NCI-H2227 treated with DMSO at 0.1 percent for 48 hours (cell line): Measurements from ENCODE around the gene MRPL39.

Experiments used
- DNase-seq: peaks from one replicate; lab custom pipeline; 2025; lab: John Stamatoyannopoulos, UW

The MRPL39 gene

GRCh38 chr21:25568246-25568645 lies 39.0 kb downstream of the MRPL39 start:
- no peak for DNase-seq

- DNase-seq: no peak
These were observed 39.8 kb downstream of the MRPL39 start for GRCh38 chr21:25567472-25567871.

GRCh38 chr21:25566645-25567044 lies 40.6 kb downstream of the MRPL39 start:
- no peak for DNase-seq

GRCh38 chr21:25565272-25566211 lies 41.7 kb downstream of the MRPL39 start:
- no peak for DNase-seq

GRCh38 chr21:25564349-25564948 lies 42.8 kb downstream of the MRPL39 start:
- no peak for DNase-seq

GRCh38 chr21:25563361-25564116 lies 43.7 kb downstream of the MRPL39 start:
- no peak for DNase-seq

- DNase-seq: no peak
These were observed 44.6 kb downstream of the MRPL39 start for GRCh38 chr21:25562660-25563059.

GRCh38 chr21:25561668-25562641 lies 45.3 kb downstream of the MRPL39 start:
- peak; percentile 38 for DNase-seq

GRCh38 chr21:25560891-25561290 lies 46.4 kb downstream of the MRPL39 start:
- no peak for DNase-seq

- DNase-seq: no peak
These were observed 47.0 kb downstream of the MRPL39 start for GRCh38 chr21:25560271-25560685.

GRCh38 chr21:25559746-25560145 lies 47.5 kb downstream of the MRPL39 start:
- no peak for DNase-seq

GRCh38 chr21:25558123-25558522 lies 49.2 kb downstream of the MRPL39 start:
- no peak for DNase-seq

- no peak for DNase-seq
These were observed 50.1 kb downstream of the MRPL39 start for GRCh38 chr21:25557180-25557579.

- no peak for DNase-seq
These were observed 51.2 kb downstream of the MRPL39 start for GRCh38 chr21:25556091-25556490.

GRCh38 chr21:25555492-25555891 lies 51.8 kb downstream of the MRPL39 start:
- no peak for DNase-seq

GRCh38 chr21:25552856-25553255 lies 54.4 kb downstream of the MRPL39 start:
- no peak for DNase-seq

GRCh38 chr21:25551569-25551968 lies 55.7 kb downstream of the MRPL39 start:
- DNase-seq: no peak

GRCh38 chr21:25550352-25551120 lies 56.7 kb downstream of the MRPL39 start:
- no peak for DNase-seq

- no peak for DNase-seq
These were observed 66.2 kb downstream of the MRPL39 start for GRCh38 chr21:25541042-25541441.

GRCh38 chr21:25539606-25540005 lies 67.7 kb downstream of the MRPL39 start:
- DNase-seq: no peak

GRCh38 chr21:25537174-25537573 lies 70.1 kb downstream of the MRPL39 start:
- DNase-seq: no peak
